GM19240 (cell line): Measurements from ENCODE around the gene AP3M1.
"Not testable (repeated sequence)": the region's sequence is repeated elsewhere in the genome, so short reads cannot be mapped to it uniquely, and the experiment has no call there.

Experiments used
- DNase-seq: peaks from one replicate; pipeline ENCODE4 v3.0.0; 2011; ENCODE audit warnings: low spot score; ENCODE audit not compliant: insufficient read length

AP3M1 gene, protein sequence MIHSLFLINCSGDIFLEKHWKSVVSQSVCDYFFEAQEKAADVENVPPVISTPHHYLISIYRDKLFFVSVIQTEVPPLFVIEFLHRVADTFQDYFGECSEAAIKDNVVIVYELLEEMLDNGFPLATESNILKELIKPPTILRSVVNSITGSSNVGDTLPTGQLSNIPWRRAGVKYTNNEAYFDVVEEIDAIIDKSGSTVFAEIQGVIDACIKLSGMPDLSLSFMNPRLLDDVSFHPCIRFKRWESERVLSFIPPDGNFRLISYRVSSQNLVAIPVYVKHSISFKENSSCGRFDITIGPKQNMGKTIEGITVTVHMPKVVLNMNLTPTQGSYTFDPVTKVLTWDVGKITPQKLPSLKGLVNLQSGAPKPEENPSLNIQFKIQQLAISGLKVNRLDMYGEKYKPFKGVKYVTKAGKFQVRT

DNA sequence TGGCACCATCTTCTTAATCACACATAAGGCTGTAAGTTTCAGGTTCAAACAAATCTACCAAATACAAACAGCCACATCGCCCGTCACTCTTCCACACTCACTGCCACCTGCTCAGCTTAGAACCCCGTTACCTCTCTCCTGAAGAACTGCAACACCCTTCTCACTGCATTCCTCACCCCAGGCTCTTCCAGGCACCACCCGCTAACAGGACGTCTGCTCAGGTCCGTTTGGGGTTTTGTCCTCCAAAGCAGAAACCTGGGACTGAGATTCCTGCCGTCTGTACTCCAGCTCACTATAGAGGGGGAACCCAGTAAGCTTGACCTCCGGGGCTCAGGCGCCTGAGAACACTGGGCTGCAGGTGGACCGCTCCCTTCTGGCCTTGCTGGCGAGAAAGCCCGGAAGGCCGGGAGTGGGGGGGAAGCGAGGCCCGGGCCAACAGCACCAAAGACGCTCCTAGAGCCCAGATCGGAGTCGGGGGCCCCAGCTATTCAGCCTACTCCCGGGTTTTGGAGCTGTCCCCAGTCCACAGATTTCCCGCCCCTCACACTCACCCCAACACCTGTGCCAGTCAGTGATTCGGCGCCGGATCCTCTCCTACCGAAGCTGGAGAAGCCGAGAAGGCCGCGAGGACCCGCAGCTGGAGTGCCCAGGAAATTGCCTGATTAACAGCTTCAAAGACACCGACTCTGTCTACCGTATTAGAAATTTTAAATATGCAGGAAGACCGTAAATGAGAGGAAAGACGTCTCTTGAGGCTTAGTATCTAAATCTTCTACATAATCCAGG is at the start of gene AP3M1:
Gene AP3M1, minus strand, starts transcription at position 625 of the 786 bp plus-strand sequence. CDS start 12,449 bp downstream, outside the sequence.
- peak; percentile 61 for DNase-seq

DNA sequence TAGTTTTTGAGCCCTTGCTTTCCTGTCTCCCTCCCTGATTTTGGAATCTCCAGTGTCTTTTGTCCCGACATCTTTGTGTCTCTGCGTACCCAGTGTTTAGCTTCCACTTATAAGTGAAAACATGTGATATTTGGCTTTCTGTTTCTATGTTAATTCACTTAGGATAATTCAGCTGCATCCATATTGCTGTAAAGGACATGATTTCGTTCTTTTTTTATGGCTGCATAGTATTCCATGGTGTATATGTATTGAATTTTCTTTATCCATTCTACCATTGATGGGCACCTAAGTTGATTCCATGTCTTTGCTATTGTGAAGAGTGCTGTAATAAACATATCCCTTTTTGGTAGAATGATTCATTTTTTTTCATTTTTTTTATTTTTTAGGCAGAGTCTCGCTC is 48.7 kb upstream of the AP3M1 start:
- DNase-seq: no peak

DNA sequence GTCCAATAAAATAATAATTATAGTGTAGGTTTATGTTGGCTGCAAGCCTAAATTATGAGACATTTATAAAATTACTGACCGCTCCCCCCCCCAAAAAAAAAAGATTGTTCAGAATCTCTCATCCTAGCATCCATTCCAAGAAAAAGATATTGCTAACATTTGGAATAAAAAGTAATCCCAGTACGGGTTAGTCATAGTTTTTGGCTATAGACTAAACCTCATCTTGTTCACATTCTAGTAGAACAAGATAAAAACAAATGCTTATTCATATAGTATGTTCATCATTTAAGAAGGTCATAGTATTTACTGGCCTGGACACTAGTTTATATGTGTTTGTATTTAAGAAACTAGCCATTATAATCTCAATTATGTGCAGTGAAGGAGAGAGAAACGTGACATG is 44.4 kb upstream of the AP3M1 start:
- DNase-seq: no peak

DNA sequence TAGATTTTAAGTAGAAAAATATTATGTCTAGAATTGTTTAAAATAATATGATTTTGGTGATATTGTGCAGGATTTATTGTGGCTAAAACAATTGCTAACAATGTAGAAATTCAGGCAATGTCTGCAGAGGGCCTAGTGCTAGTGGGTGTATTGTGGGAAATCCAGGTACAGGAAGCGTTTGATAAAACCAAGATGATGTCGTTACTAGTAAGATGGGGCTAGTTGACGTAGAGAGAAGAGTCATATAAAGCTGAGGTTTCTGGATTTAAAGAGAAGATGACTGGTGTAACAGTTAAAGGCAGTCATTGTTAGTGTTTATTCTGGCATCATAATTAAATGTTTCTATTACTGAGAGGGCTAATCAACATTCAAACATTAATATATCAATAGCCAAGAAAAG is 43.9 kb upstream of the AP3M1 start:
- DNase-seq: no peak

DNA sequence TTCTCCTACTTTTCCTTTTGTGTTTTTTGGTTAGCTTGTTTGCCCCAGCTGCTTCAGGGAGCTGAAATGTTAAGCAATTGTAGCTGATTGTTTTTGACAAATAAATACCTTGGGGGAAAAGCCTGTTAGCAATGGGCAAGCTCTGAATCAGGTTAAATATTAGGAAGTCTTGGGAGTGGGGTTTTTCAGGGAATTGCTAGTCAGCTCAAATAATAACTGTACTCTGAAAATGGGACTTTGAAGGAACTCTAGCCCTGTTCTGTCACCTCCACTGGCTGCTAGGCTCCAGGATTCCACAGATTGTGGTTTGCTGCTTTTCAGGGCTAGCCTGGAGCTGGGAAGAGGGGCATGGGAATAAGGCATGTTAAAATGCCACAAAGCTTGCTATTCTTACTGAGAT is 39.9 kb upstream of the AP3M1 start:
- no peak for DNase-seq

DNA sequence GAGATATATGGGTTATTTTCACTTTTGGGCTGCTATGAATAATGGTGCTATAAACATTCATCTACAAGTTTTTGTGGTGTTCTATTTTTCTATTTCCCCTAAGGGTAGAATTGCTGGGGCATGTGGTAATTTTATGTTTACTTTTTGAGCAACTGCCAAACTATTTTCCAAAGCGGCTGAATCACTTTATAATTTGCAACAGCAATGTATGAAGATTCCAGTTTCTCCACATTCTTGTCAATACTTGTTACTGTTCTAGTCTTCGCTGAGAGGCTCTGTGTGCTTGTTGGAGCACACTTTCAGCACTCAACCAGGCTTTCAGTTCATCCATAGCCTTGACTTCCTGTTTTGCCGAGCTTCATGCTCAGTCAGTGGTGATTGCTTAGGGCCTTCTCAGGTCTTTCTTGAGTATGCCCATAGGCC is 39.4 kb upstream of the AP3M1 start:
- DNase-seq: no peak

DNA sequence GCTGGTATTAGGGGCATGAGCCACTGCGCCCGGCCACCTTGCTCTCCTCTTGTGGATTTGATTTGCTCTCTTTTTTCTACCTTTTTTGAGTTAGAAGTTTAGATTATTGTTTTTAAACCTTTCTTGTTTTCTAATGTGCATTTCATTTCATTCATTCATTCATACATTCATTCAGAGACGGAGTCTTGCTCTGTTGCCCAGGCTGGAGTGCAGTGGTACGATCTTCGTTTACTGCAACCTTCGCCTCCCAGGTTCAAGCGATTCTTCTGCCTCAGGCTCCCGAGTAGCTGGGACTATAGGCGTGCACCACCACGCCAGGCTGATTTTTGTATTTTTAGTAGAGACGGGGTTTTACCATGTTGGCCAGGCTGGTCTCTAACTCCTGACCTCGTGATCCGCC is 38.0 kb upstream of the AP3M1 start:
- not testable (repeated sequence) for DNase-seq

DNA sequence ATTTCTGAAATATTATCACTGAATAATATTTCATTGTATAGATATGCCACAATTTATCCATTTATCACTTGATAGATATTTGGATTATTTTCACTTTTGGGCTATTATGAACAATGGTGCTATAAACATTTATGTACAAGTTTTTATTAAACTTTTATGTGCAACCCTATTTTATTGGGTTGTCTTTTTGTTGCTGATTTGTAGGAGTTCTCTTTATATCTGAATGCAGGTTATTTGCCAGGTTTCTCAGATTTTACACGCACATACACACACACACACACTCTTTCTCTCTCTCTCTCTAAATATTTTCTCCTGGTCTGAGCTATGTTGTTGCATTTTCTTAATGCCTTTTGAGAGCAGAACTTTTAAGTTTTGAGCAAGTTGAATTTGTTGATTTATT is 36.6 kb upstream of the AP3M1 start:
- no peak for DNase-seq

DNA sequence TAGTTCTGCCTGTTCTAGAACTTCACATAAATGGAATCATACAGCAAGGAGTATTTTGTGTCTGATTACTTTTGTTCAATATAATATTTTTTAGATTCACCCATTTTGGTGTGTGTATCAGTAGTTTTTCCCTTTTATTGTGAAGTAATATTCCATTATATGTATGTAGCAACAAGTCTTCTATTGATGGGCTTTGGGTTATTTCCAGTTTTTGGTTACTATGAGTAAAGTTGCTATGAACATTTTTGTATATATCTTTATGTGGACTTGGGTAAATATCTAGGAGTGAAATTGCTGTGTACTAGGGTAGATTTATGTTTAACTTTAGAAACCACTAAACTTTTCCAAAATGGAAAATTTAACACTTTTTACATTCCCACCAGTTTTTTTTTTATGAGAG is 36.0 kb upstream of the AP3M1 start:
- no peak for DNase-seq

DNA sequence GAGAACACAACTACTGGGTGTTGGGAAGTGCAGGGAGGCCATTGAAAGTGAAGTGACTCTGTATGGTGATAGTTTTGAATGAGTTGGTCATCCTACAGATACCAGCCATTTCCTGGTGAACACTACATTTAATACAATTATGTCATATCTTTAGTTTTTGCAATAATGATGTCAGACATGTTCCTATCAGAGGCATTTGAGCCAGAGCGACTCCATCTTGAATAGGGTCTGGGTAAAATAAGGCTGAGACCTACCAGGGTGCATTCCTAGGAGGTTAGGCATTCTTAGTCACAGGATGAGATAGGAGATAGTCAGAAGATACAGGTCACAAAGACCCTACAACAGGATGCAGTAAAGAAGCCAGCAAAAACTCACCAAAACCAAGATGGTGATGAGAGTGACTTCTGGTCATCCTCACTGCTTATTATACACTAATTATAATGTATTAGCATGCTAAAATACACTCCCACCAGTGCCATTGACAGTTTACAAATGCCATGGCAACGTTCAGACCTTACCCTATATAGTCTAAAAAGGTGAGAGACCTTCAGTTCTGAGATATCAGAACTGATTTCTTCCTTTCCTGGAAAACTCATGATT is 28.6 kb upstream of the AP3M1 start:
- no peak for DNase-seq

DNA sequence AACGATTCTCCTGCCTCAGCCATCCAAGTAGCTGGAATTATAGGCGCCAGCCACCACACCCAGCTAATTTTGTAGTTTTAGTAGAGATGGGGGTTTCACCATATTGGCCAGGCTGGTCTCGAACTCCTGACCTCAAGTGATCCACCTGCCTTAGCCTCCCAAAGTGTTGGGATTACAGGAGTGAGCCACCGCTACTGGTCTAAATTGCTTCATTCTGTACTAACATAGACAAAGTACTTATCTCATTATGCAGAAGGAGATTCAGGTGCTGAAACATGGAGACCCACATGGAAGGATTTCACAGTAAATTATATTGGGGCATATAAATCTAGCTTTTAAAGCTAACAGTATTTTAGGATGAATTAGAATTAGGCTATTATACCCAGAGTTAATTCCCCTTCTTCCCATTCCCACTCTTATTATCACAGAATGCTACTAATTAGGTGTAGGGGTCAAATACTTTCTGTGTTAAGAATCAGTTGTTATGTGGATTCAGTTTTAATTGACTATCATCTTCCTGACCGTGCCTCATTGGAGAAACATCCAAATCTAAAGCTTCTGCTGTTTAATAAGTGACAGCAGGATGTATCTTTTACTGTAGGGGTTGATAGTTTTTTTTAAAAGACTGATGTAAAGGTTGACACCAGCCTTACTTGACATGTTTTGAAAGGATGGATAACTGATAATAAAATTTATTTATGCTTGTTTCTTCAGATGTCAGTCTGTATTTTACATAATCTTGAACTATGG is 27.6 kb upstream of the AP3M1 start:
- no peak for DNase-seq

DNA sequence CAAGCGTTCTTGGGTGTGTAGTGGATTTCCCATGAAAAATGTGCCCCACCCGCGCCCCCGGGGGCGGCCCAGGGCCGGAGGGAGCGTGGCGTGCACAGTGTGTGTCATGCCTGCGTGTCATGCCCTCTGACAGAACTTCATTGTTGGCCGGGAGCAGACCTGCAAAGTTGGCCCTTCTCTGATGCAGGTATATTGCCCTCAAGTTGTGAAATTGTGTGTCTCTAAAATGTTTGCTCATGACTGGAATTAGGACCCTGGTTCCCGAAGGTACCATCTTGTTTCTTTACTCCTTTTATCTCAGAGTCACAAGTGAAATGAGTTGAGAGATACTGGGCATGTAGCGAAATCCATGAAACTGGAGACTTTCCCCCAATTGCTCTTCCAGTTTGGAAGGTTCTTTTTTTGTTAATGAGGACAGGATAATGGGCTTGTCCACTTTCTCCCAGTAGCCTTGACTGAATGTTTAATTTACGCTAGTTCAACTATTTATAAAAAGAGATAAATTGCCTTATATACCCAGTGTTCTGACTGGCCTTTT is 26.6 kb upstream of the AP3M1 start:
- DNase-seq: no peak

DNA sequence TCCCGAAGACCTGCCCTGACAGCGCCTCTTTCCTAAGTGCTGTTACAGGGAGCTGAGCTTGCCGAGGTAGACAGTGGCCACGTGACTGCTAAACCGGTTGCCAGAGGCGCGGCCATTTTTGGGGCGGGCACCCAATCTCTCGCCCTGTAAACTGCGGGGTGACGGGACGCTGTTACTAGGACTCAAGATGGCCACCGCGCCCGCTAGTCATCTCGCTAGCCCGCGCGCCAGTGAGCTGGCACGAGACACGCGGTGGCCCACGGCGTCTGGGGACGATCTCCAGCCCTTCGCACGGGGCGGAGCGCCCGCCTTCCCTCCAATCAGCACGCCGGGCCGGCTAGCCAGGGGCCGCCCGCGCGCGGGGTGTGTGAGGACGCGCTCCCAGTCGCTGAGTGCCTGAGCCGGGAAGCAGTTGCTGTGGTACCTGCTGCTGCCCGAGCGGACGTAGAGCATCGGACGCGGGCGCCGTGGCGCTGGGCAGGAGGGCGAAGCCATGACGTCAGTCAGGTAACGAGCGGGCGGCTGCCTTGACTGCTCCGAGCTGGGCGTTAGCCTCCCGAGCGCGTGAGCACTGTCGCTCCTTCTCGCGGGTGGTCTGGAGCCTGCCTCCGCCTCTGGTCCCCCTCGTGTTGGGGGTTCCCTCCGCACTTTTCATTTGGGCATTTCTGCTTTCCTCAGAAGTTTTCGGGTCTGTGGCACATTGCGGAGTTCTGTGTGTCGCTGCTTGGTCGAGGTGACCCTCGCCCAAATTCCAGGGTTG is 25.9 kb upstream of the AP3M1 start:
- DNase-seq: peak; percentile 65

DNA sequence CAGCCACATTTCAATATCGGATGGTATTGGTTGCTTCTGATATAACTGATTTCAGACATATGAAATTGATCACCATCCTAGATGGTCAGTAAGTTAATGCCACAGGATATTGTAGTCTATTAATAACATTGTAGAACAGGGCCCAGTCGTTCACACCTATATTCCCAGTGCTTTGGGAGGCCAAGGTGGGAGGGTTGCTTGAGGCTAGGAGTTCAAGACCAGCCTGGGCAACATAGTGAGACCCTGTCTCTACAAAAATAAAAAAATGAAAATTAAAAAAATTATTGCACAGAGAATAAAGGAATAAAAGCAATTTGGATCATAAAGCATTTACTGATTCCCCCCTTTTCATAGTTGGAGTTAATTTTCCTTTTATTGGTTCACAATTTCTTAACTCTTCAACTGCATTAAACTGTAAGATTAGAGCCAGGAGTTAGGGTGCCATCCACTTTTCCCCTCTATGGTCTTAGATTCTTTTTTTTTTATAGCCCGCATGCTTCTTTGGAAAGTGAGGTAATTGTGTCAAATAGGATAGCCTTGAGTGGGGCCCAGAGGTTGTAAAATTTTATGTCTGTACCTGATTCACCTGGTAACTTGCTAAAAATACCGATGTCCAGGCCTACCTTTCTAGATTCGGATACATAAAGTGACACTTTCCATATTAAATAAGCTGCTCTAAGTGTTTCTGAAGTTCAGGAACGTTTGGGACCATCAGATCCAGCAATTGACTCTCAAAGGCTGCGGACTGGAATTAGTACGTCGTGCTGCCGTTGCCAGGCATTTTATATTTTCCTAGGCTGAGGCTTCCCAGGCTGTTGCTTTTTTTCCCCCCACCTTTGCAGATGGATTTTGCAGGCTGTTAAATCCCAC is 25.1 kb upstream of the AP3M1 start:
- DNase-seq: no peak

DNA sequence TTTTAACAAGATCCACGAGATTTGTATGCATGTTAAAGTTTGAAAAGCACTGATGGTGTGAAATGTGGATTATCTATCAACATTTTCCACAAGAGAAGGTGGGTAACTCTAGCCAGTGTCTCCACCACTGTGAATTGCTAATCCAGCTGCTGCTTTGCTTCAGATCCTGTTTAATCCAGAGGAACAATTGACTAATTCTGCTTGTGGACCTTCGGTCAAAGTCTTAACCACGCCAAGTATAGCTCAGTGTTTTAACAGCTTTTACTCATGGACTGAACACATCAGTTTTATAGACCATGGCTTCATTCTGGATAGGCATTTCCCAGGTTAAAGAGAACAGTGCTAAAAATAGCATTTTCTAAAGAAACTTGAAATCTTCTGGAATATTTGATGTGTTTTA is 23.9 kb upstream of the AP3M1 start:
- DNase-seq: no peak

DNA sequence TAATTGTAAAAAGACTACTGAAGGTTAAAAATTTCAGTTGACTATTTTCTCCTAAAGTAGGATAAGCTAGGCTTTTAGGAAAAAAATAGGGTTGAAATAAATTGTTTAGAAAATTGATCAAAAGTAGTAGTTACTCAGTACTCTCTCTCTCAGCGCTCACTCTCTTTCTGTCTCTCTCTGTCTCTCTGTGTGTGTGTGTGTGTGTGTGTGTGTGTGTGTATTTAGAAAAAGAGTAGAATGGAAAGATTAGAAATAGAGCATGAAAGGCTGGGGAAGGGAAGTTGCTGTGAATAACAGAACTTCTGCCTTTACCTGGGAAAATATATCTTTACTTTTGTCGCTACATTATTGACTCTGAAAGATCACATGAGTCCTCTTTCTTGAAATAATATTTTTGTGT is 21.0 kb upstream of the AP3M1 start:
- no peak for DNase-seq

DNA sequence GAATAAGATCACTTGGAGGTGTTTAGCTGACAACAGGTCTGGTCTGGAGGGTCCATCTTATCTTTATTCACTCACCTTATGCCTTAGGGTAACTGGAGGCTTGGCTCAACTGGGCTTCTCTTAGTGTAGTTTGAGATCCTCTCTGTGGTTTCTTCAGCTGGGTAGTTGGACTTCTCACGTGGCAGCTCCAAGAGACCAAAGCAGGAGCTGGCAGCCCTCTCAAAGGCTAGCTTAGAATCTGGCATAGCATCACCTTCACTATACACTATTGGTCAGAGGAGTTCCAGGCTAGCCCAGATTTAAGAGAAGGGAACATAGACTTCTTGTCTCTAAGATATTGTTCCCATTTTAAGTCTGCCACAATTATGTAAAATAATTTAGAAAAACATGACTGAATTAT is 16.8 kb upstream of the AP3M1 start:
- no peak for DNase-seq

DNA sequence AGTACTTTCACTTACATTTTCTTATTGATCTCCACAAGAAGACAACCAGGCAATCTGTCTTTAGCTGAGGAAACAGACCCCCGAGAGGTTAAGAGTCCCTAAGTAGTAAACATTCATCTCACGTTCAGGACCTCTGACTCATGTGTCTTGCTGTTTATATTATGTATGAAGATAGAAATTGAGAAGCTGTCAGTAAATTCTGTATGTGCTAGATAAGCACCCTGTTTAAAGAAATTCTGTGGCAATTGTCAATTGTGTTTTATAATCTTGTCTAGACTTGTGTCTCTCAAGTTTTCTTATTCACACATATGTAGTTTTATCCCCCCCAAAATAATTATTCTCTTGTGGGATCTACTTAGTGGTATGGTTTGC is 14.9 kb upstream of the AP3M1 start:
- DNase-seq: no peak

DNA sequence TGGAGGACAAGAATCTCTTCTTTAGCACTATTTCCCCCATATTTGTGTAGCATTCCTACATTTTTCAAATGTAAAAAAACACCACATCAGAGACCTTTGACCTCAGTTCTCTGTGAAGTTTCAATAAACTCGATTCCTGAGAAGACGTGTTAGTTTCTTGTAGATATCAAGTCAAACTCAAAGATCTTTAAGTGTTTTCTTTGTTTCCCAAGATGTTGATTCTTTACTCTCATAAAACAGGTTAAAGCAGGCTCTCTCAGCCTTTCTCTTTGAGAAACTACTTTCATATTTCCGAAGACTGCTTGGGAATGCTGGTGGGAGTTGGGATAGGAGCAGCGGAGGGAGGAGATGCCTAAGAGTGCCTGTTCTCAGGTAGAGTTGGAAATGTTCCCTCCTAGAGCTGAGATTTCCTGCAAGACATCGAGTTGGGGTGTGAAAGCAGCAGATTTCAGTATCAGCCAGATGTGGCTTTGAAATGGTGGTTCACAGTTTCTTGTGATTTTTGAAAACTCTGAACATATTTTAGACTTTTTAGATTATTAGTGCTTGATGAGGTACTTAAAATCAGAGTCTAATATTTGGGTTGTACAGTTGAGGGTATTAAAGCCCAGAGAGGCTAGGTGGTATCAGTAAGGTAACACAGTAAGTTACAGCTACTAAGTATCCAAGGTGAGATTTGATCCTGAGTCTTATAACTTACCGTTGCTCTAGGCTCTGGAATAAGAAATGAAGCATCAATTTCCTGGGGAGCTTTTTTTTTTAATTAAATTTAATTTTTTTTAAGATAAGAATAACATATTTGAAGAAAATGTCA is 14.3 kb upstream of the AP3M1 start:
- DNase-seq: no peak
